NK-92 treated with Interleukin-12 subunit alpha and Interleukin-12 subunit beta, amount 100 ng/mL, for 24 hours (cell line): Measurements from ENCODE around the gene VPS26C.
"Not testable (repeated sequence)": the region's sequence is repeated elsewhere in the genome, so short reads cannot be mapped to it uniquely, and the experiment has no call there.

Experiments
- DNase-seq: peaks from one replicate; lab custom pipeline; 2025; lab: John Stamatoyannopoulos, UW

The VPS26C gene

DNA sequence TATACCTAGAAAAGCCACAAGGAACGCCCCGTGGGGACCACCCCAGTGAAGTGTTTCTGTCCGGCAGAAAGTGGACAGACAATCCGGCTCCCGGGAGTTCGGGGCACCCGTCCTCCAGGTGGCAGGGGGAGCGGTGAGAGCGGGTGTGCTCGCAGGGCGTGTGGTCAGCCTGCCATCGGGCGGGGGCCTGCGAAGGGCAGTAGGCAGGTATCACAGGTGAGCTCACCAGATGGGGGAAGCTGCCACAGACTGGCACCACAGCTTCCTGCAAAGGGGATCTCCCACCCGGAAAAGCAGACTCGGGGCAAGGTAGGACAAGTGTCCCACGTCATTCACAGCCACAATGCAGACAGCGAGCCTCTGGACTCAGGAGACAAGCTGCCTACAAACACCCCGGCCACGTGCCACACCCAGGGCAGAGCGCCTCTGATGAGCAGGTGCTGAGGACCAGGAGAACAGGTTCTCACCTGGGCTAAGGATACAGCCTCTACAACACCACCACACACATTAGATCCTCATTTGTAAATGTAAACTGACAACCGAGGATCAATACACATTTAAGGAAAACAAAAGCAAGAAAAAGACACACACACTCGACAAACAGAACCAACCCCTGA, 36.4 kb downstream of the VPS26C start:
- DNase-seq: no peak

DNA sequence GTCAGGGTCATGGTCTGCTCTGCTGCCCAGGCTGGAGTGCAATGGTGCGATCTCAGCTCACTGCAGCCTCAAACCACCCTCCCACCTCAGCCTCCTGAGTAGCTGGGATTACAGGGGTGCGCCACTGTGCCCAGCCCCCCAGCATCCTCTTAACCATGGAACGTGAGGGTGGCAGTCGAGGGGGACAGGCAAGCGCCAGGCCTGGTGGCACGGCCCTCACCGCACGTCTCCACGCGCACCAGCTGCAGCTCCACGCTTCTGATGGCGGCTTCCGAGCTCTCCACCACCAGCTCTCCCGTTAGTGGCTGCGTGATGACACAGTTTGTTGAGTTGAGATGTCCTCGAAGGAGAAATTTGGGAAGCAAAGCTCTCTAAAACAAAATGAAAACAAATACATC, 39.1 kb downstream of the VPS26C start:
- no peak for DNase-seq

DNA sequence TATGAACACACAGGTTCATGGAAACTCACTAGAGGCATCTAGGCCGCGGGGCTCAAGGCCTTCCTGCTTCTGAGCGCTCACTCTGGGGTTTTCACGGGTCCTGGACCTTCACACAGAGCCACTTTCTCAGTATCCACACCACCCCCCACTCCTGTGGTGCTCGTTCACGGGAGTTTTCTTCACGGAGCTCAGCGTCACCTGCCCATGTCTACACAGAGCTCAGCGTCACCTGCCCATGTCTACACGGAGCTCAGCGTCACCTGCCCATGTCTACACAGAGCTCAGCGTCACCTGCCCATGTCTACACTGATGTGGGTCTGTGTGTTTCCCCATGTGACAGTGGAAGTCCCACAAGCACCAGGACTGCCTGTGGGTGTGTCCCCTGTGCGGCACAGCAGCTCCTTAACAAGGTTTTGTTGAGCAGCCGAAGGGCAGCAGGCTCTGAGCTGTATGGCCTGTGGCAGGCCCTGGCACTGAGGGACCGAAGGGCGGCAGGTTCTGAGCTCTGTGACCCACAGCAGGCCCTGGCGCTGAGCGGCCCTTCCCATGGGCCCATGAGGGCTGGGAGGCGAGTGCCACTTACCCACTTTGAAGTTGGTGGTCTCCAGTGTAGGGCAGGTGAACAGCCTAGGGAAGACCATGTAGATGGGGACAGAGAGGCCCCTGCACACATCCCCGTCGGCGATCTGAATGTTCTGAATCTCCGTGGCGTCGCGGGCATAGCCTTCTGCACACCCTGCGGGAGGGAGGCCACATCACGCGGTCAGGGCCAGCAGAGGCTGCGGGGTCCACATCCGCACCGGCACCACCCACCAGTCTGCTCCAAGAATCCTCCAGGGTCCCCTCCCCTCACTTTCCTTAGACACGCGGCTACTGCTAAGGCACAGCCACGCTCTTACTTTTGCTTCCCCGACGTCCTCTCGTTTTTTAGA, 39.8 kb downstream of the VPS26C start:
- no peak for DNase-seq

DNA sequence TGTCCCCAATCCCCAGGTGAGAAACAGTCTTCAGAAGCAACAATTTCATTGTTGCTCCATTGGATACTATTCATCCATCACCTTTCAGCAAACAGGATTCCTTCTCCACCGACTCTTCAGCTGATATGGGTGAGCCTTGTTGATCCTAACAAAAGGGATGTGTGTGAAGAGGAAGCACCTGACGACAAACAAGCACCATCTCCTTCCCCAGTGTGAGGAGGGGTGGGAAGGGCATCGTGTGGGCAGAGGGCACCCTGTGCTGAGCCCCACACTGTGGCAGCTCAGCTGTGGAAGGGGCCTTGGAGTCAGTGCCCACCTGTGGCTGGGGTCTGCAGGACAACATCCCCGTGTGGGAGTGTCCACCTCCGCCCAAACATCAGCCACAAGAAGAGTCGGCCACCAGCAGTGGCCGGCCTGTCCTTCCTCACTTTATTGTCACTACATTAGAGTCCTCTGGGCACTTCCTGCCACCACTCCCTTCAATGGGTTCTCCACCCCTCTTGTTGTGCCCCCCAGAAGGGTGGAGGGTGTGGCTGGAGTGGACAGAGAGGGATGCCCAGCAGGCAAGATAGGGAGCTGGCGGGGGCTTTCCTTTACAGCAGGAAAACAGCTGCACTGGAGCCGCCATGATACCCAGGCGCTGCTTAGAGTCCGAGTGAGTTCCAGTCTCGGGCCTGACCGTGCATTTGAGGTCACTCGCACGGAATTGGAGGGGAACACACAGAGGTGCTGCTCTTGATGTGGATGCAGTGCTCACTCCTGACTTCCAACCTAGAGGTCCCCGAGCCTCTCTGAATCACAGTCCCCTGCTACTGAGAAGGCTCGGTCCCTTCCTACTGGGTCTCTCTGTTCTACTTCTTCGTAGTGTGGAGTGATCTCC, 40.9 kb downstream of the VPS26C start:
- no peak for DNase-seq

DNA sequence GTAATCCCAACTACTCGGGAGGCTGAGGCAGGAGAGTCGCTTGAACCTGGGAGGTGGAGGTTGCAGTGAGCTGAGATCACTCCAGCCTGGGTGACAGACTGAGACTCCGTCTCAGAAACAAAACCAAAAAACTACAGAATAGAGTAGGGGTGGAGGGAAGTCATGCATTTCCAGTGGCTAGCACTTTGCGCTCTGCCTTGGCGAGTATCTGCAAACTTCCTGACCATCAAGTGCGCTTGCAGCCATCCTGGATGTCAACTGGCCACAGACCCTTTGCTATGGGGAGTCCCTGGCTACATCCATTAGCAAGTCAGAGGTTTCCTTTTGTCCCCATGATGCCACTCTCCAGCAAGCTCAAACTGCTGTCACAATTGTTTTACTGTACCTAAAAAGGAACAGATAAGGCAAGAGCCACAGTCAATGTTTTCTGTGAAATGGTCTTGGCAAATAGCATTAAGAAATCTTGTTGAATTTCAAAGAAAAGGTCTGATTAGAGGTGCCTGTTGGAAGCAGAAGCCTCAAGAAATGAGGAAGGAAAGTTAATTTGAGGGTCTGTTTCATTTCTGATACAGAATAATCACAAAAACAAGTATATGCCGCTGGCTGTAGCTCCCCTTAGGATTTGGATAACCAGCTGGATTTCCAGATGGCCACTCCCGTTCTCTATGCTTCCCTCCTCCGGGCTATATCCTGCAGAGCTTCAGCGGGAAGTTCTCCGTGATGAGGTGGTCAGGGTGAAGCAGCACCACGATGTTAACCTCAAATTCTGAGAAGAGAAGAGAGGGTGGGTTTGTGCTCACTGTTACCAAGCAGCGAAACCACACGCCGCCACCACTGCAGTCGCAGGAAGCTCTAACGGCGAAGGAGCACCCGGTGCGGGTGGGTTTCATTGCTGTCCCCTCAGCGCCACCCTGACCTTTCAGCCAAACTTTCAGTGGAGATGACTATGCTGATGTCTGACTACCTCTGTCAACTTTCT, 42.0 kb downstream of the VPS26C start:
- peak; percentile 74 for DNase-seq

DNA sequence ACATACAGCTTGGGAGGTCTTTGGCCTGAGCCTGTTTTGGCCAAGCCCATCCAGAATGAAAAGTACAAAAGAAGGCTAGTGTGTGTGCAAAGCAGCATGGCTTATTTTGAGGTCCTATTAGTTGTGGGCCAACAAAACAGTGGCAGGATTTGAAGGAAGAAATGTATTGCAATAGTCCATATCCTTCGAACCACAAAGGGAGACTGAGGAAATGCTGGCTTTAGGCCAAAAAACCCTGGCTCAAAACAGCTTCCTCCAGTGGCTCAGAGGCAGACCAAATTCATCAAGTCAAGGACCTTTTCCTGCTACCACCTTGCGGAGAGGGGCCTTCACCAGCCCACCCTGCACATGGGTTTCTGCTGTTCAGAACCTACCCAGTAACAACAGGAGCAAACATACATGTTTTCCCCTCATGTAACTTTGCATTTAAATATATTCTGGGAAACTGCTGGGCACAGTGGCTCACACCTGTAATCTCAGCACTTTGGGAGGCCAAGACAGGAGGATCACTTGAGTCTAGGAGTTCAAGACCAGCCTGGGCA, 43.3 kb downstream of the VPS26C start:
- DNase-seq: no peak

DNA sequence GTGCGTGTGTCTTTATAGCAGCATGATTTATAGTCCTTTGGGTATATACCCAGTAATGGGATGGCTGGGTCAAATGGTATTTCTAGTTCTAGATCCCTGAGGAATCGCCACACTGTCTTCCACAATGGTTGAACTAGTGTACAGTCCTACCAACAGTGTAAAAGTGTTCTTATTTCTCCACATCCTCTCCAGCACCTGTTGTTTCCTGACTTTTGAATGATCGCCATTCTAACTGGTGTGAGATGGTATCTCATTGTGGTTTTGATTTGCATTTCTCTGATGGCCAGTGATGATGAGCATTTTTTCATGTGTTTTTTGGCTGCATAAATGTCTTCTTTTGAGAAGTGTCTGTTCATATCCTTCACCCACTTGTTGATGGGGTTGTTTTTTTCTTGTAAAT, 44.9 kb downstream of the VPS26C start:
- DNase-seq: not testable (repeated sequence)

DNA sequence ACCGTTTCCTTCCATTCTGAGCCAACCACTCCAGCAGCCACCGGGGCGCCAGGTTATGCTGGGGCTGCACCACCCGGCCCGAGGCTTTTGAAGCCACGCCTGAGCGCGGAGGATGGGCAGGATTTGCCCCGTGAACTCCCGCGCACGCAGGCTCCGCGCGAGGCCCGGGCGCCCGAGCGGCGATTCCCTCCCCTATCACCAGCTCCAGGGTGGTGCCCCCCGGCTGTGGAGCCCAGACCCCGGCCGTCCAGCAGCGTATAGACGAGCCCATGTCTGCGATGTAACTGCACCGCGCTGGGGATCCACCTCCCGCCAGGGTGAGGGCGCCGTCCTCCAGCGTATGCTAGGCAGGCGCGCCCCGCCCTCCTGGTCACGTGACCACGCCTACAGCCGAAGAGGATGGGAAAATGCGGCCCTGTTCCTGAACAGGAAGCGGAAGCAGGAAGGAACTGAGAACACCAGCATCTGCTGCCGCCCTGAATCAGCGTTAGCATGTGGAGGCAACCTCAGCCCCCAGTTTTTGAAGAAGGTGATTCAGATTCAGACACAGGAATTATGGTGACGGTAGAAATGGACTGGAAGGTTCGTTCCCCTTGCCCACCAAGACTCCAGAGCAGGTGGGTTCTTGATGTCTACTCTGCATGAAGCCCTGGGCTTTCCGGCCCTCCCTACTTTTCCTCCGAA, 46.0 kb downstream of the VPS26C start:
- peak; percentile 94 for DNase-seq

DNA sequence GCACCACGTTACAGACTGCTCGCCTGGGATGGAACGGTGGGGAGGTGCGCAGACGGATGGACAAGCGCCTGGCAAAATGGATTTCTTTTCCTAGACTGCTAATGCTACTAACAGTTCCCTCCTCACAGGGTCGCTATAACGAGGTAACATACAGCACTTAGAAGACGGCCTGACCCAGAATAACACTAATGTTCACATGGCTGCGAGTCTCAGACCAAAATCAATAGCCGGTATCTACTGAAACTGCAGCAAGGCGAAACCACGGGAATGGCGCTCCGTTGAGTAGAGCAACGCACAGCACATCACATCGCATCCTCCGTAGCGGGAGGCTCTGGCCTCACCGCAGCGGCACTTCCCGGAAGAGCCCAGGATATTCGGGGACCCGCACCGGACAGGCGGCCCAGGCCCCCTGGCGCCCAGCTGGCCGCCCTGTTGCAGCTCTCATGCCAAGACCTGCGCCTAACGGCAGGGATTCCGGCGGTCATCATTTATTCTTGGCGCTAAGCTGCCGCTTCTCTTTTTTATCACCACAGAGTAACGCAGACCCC, 46.6 kb downstream of the VPS26C start:
- DNase-seq: peak; percentile 65

DNA sequence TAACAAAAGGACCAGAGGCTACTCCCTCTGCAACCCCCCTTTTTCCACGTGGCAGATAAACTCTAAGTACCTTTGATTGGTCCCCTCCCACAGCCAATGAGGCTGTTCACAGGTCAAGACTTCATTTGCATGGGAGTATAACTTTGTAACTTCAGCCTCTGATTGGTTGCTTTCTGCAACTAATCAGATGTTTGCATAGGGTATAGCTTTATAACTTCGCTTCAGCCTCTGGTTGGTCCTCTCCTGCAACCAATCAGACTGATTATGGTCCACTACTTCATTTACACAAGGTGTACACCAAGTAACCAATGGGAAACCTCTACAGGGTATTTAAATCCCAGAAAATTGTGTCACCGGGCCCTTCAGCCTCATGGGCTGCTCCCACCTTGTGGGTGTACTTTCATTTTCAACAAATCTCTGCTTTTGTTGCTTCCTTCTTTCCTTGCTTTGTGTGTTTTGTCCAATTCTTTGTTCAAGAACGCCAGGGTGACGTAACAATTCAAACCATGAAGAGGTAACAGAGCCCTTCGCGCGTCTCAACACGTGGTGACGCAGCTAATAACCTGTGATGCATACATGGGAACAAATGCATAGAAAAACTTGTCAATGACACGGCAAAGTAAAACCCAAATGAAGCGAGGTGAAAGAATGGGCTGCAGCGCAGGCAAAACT, 47.2 kb downstream of the VPS26C start:
- DNase-seq: no peak

DNA sequence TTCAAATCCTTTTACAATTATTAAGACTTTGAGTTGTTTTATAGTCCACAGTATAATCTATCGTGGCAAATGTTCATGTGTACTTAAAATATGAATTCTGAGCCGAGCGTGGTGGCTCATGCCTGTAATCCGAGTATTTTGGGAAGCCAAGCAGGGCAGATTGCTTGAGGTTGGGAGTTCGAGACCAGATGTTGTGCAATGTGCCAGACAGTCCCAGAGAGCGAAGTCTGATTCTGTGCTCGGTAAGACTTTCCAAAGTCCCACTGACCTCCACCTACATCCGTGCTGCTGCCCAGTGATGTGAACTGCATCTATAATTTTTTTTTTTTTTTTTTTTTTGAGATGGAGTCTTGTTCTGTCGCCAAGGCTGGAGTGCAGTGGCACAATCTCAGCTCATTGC, 52.2 kb downstream of the VPS26C start:
- no peak for DNase-seq

DNA sequence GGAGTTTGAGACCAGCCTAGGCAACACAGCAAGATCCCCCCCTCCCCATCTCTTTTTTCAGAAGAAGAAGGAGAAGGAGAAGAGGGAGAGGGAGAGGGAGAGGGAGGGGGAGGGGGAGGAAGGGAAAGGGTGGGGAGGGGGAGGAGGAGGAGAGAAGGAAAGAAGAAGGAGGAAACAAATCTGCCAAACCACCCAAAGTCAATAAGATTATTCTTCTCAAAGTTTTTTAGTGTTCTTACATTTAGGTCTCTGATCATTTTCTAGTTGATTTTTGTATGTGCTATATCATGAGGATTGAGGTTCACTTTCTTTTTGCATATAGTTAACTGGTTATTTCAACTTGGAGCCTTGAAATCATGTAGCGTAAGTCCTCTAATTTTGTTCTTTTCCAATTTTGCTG, 56.3 kb downstream of the VPS26C start:
- DNase-seq: no peak

DNA sequence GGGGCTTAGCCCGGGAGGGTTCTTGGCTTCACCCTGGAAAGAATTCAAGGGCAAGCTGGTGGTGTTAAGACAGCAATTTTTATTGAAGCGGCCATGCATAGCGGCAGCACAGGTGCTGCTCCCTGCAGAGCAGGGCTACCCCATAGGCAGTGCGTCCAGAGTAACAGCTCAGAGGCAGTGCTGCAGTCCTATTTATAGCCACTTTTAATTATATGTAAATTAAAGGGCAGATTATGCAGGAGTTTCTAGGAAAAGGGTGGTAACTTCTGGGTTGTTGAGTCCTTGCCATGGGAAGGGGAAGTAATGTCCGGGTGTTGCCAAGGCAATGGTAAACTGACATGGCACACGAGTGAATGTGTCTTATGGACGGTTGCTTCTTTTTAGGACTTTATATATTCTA, 57.0 kb downstream of the VPS26C start:
- no peak for DNase-seq

DNA sequence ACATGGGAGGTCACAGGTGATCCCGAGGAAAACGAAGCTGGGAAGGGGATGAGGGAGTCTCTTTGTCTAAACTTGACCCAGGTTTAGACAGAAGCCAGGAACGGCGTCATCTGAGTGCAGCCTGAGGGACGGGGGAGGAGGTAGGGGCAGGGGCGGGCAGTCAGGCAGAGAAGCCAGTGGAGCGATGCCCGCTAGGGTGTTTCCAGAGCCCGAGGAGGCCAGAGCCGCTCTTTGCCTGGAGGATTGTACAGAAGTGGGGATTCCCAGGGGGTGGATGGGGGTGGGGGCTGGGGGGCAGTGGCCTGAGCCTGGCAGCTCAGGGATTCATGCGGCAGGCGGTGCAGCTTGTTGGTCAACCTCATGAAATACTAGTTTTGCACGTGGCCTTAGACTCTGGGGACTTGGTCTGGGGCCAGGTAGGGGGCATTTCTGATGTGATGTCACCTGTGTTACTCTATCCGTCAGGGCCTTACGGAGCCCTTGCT, 58.4 kb downstream of the VPS26C start:
- DNase-seq: no peak

DNA sequence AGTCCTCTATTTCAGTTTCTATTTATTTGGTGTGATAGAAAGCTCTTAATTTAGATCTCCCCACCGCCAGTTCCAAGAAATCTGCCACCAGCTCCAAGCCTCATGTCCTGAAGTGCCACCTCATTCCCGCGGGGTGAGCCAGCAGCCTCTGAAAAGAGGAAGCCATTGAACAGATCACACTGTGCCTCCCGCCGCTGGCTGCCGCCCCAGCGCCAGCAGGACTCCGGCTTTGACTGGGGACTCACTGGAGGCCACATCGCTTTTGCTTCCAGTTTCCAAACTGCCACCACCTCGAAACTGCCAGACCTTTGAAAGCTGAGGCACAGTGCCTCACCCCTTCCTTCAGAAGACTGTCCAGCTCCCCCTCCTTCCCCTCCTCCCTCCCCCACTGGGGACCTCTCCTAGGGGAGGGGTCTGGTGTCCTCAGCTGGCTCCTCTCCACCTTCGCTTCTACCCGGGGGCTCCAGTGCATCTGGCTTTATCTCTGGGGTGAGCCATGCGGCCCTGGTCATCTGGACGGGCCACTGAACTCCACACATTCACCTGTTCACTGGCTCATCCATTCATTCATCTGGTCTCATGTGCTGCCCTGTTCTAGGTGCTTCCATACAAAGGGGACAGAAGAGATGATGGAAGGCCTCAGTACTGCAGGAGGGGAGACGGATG, 58.9 kb downstream of the VPS26C start:
- no peak for DNase-seq

DNA sequence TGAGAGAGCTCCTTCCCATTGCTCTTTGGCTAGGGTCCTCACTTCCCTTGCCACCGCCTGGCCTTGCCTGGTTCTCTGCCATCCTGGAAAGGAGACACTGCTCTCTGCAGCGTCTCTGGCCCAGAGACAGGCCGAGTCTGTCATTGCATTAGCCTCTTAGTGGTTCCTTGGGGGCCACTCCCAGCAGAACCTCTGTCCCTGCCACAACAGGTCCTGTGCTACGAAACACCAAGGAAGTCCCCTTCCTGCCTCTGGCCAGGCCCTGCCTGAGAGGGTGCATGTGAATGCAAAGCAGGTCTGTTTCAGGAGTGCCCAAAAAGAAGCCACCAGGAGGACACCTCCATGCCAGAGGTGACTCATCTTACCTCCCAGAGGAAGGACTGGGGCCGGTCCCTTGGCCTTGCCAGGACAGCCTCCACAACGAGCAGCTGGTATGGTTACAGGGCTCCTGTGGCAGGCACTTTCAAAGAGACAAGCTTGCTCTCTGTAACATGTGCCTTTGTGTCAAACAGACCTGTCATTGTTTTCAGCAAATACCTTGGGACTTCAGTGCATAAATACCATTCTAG, 59.6 kb downstream of the VPS26C start:
- no peak for DNase-seq

DNA sequence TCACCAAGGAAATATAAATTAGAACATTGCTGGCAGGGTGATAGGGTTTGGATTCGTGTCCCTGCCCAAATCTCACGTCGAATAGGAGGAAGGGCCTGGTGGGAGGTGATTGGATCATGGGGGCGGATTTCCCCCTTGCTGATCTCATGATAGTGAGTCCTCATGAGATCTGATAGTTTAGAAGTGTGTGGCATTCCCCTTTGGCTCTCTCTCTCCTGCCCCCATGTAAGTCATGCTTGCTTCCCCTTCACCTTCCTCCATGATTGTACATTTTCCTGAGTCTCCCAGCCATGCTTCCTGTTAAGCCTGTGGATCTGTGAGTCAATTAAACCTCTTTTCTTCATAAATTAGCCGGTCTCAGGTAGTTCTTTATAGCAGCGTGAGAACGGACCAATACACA, 60.6 kb downstream of the VPS26C start:
- no peak for DNase-seq

DNA sequence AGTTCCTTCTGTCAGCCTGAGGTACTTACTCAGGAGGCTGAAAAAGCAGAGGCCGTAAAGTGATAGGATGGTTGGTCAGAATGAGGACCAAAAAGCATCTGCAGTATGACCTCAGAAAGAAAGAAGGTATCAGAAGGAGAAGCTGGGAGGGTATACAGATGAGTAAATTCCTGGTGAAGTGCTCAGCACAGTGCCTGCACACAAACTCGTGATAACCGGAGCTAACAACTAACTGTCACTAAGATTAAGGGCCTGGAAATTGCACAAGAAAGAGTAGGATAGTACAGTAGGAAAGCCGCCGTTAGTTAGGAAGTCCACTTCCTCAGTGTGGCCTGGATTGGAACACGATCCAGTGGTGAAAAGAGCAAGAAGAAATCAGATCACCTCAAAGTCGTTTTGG, 62.6 kb downstream of the VPS26C start:
- DNase-seq: no peak
